NAMALWA (cell line): Measurements from ENCODE around the gene POLD3.
A peak's percentile ranks its signal among the peaks of the same experiment; 100 is the strongest.

ENCODE experiments used
- DNase-seq: peaks from one replicate; pipeline ENCODE4 v3.0.0-alpha.2; 2015; ENCODE audit warnings: low spot score

The POLD3 gene

DNA sequence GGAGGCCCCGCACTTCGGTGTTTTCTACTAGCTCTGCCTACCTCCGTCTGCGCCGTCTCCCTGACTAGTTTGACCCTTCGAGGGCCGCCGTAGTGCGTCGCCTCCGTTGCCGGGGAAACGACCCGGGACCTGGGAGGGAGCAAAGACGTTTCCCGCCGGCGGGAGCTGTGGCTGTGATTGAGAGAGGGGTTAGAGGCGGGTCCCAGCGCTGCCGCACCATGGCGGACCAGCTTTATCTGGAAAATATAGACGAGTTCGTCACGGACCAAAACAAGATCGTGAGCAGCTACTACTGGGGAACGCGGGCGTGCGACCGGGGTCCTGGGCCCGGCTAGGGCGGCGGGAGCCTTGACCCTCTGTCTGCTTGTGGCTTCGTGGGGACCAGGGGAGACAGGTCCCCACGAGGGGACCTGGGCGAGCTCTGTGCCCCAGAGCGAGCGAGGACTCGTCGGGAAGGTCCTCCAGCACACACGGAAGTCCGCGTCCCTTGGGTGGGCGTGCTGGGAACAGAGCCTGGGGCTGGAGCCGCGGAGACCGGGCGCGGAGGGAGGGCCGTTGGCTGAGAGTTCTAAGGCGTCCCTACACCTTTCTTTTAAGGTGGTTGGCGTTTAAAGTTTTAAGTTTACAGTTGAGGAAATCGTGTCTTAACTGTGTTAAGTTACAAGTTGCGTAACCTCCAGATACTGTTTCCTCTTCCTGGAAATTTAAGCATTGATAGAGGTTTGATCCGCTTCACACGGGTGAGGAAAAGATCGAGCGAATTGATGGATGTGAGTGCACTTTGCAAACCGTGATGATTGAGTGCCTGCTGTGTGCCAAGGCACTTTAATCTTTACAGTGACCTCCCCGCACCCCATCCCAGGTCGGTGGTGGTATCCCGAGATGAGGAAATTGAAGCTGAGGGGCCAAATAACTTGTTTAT, at the start of gene POLD3:
POLD3 (plus strand) TSS at position 142 of the 922 bp plus-strand sequence; CDS start at position 219, 77 bp downstream.
- DNase-seq = peak; percentile 94

DNA sequence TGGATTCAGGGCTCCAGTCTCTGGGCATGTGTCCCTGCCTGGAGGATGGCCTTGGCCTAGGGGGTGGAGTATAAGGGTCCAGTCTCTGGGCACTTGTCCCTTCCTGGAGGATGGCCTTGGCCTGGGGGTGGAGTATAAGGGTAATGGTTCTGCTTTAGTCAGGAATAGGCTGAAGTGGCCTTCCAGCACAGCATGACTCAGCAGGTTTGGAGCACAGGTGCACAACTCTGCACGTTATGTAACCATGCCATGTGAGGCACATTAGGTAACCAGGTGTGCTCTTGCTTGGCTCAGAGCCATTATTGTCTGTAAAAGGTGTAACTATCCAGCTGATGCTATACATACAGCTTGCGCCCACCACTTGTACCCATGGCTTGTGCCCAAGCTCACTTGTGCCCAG, 48.4 kb upstream of the POLD3 start:
- peak; percentile 32 for DNase-seq

DNA sequence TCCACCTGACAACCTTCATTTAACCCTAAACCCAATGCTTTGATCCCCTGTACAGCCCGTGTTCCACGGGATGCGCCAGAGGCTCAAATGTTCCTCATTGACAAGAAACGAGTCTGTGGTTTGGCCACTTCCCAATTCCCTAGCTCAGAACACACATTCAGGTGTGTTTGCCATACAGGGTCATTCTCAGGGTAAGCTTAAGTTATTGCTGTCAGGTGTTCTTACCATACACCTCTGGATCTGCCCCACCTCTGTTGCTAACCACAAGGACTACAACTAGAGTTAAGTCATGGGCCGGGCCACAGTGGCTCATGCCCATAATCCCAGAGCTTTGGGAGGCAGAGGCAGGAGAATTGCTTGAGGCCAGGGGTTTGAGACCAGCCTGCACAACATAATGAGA, 45.6 kb upstream of the POLD3 start:
- DNase-seq = no peak

- no peak for DNase-seq
Measured at GRCh38 chr11:74550991-74551753, 41.2 kb upstream of the POLD3 start.

GRCh38 chr11:74551754-74552145, 40.6 kb upstream of the POLD3 start:
- DNase-seq = no peak

- DNase-seq = no peak
Measured at GRCh38 chr11:74557526-74557925, 34.9 kb upstream of the POLD3 start.

DNA sequence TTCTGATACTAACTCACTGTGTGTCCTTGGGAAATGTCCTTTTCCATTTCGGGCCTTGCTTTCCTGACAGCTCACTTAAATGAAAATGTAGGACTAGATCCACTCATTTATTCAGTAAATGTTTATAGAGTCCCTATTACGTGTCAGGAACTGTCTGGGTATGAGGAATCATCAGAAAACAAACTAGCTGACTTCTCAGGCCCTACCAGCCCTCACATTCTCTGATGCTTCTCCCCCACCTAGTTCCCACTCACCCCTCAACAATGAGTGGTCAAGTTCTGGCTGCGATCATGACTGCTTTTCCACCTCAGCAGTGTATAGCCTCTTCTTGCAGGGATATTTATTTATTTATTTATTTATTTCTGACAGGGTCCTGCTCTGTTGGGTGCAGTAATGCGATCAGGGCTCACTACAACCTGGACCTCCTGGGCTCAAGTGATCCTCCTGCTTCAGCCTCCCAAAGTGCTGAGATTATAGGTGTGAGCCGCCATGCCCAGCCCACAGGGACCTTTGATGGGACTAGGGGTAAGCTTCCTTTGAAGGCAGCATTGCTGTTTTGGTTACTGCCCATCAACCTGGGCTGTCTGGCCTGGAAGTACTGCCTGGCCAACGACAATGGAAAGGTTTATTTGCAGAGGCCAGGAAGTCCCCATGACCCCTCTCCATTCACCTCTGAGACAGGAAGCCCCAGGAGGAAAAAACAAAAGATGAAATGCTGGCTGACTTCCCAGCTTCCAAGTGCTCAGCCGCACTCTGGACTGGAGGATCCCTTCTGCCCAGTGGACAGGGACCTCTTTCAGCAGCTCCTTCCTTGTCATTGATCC, 33.1 kb upstream of the POLD3 start:
- no peak for DNase-seq

DNA sequence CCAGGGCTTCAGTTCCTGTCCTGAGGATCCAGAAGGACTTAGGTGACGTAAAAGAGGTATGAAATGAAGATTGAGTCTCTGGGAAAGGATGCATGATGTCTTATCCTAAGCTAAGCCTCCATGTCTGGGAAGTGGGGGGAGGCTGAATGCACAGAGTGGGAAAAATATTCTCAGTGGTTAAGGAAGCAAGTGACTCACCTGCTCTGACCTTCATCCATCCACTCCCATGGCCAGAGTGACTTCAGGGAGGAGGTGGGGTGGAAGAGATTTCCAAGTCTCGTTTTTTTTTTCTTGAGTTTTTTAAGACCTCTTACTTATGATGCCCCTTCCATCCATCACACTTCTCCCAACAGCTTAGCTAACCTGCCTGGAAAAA, 32.5 kb upstream of the POLD3 start:
- DNase-seq = no peak

- no peak for DNase-seq
Measured at GRCh38 chr11:74566146-74566960, 26.0 kb upstream of the POLD3 start.

GRCh38 chr11:74568028-74568427, 24.4 kb upstream of the POLD3 start:
- no peak for DNase-seq

DNA sequence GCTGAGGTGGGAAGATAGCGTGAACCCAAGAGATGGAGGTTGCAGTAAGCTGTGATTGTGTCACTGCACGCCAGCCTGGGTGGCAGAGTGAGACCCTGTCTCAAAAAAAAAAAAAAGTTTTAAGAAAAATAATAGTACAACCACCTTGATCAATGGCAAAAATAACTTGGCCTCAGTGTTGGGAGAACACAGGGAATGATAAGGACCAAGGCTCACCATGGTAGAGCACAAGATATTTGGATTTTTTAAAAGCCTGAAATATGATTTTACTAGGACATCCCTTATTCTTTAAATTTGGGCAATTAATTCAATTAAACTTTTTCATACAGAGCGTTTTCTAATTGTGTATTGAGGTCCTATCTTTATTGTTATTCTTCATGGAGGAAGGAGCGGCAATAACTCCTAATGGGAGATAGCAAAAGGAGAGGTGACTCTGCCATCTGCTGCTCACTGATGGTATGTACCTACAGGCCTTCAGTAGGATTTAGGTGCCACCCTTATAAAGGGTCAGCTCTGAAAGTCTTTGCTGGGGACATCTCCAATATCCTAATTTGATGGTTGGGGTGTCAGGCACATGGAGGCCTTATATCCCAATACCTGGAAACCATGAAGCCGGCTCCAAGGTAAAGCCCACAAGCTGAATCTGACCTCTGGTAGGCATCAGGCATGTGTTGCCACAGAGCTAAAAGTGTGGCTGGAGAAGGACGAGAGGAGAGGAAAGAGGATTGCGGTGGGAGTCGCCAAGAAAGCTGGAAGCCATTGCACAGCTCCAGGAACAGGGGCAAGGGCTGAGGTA, 21.9 kb upstream of the POLD3 start:
- peak; percentile 63 for DNase-seq

GRCh38 chr11:74571062-74571399, 21.4 kb upstream of the POLD3 start:
- DNase-seq = no peak

DNA sequence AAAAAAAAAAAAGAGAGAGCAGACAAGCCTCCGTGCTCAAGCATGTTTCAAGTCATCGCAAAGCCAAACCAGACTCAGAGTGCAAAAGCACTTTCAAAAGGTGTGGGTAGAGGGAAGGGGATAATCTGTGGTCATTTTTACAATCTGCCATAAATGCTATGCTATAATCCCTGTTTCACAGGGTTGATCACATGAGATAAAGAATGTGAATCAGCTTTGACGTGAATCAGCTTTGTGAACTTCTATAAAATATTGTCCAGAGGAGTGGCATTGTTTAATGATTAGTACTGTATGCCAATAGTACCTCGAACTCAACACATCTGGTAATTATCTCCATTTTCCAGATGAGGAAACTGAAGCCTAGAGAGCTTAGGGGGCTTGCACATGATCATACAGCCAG, 20.0 kb upstream of the POLD3 start:
- DNase-seq = no peak

GRCh38 chr11:74574563-74574962, 17.8 kb upstream of the POLD3 start:
- no peak for DNase-seq

GRCh38 chr11:74575999-74576398, 16.4 kb upstream of the POLD3 start:
- DNase-seq = no peak

- DNase-seq = no peak
Measured at GRCh38 chr11:74577181-74577580, 15.2 kb upstream of the POLD3 start.

GRCh38 chr11:74577624-74578396, 14.6 kb upstream of the POLD3 start:
- no peak for DNase-seq

GRCh38 chr11:74579577-74580270, 12.7 kb upstream of the POLD3 start:
- DNase-seq = no peak

GRCh38 chr11:74581954-74582547, 10.3 kb upstream of the POLD3 start:
- DNase-seq = no peak
